ENCODE results near the gene SRBD1.

SRBD1 gene

GRCh38 chr2:45588158-45588829 is 22.8 kb downstream of the SRBD1 start:
- no peaks in the 10 kb centered on the region for H3K4me1 ChIP-seq (ENCODE audit: control insufficient read depth, insufficient read depth, low read length, poor library complexity, severe bottlenecking)
- no peak overlapping the region for H3K27ac ChIP-seq (ENCODE audit: low read depth, low read length, severe bottlenecking)
- no peaks in the 10 kb centered on the region for H3K9me3 ChIP-seq (ENCODE audit: control insufficient read depth, low read length)
- H3K4me3 ChIP-seq (ENCODE audit: extremely low read depth, insufficient read depth, low read length, poor library complexity, severe bottlenecking): no peak overlapping the region
- peaks cover 23% of the 10 kb centered on the region for H3K36me3 ChIP-seq (ENCODE audit: control insufficient read depth, insufficient read depth, low read length)
- no CpG with 5 or more reads among the region's 1 CpG for WGBS, 2 experiments (ENCODE audit: insufficient coverage in 2 of 2)

GRCh38 chr2:45586600-45586999 is 24.5 kb downstream of the SRBD1 start:
- Histone ChIP-seq H3K4me1 (ENCODE audit: control insufficient read depth, insufficient read depth, low read length, poor library complexity, severe bottlenecking) (no peaks in the 10 kb centered on the region), H3K36me3 (ENCODE audit: control insufficient read depth, insufficient read depth, low read length) (peaks cover 9% of the 10 kb centered on the region), H3K27ac (ENCODE audit: low read depth, low read length, severe bottlenecking) (no peak overlapping the region), H3K9me3 (ENCODE audit: control insufficient read depth, low read length) (no peaks in the 10 kb centered on the region), H3K4me3 (ENCODE audit: extremely low read depth, insufficient read depth, low read length, poor library complexity, severe bottlenecking) (no peak overlapping the region)
- 83 to 86% methylated on average over 1 of the region's 5 CpGs for WGBS, 2 experiments (ENCODE audit: insufficient coverage in 2 of 2)

GRCh38 chr2:45585267-45585861 is 25.7 kb downstream of the SRBD1 start:
- Histone ChIP-seq H3K36me3 (ENCODE audit: control insufficient read depth, insufficient read depth, low read length) (peaks cover 4% of the 10 kb centered on the region), H3K4me1 (ENCODE audit: control insufficient read depth, insufficient read depth, low read length, poor library complexity, severe bottlenecking) (no peaks in the 10 kb centered on the region), H3K4me3 (ENCODE audit: extremely low read depth, insufficient read depth, low read length, poor library complexity, severe bottlenecking) (no peak overlapping the region), H3K9me3 (ENCODE audit: control insufficient read depth, low read length) (no peaks in the 10 kb centered on the region), H3K27ac (ENCODE audit: low read depth, low read length, severe bottlenecking) (no peak overlapping the region)
- WGBS, 2 experiments (ENCODE audit: insufficient coverage in 2 of 2): 80 to 95% methylated on average over 2 to 3 of the region's 5 CpGs

- Histone ChIP-seq H3K9me3 (ENCODE audit: control insufficient read depth, low read length) (no peaks in the 10 kb centered on the region), H3K4me3 (ENCODE audit: extremely low read depth, insufficient read depth, low read length, poor library complexity, severe bottlenecking) (no peak overlapping the region), H3K4me1 (ENCODE audit: control insufficient read depth, insufficient read depth, low read length, poor library complexity, severe bottlenecking) (no peaks in the 10 kb centered on the region), H3K27ac (ENCODE audit: low read depth, low read length, severe bottlenecking) (no peak overlapping the region), H3K36me3 (ENCODE audit: control insufficient read depth, insufficient read depth, low read length) (peaks cover 6% of the 10 kb centered on the region)
- 88 to 100% methylated on average over 1 to 2 of the region's 2 CpGs for WGBS, 2 experiments (ENCODE audit: insufficient coverage in 2 of 2)
Observed at GRCh38 chr2:45583977-45584376, 27.1 kb downstream of the SRBD1 start.

GRCh38 chr2:45582522-45582921 is 28.5 kb downstream of the SRBD1 start:
- 100% methylated on average over 1 of the region's 1 CpG; no CpG with 5 or more reads in 1 of the 2 experiments for WGBS, 2 experiments (ENCODE audit: insufficient coverage in 2 of 2)
- H3K27ac ChIP-seq (ENCODE audit: low read depth, low read length, severe bottlenecking): no peak overlapping the region
- H3K36me3 ChIP-seq (ENCODE audit: control insufficient read depth, insufficient read depth, low read length): peaks cover 6% of the 10 kb centered on the region
- H3K4me3 ChIP-seq (ENCODE audit: extremely low read depth, insufficient read depth, low read length, poor library complexity, severe bottlenecking): no peak overlapping the region
- no peaks in the 10 kb centered on the region for H3K9me3 ChIP-seq (ENCODE audit: control insufficient read depth, low read length)
- H3K4me1 ChIP-seq (ENCODE audit: control insufficient read depth, insufficient read depth, low read length, poor library complexity, severe bottlenecking): no peaks in the 10 kb centered on the region

- H3K27ac ChIP-seq (ENCODE audit: low read depth, low read length, severe bottlenecking): no peak overlapping the region
- H3K9me3 ChIP-seq (ENCODE audit: control insufficient read depth, low read length): no peaks in the 10 kb centered on the region
- H3K4me3 ChIP-seq (ENCODE audit: extremely low read depth, insufficient read depth, low read length, poor library complexity, severe bottlenecking): no peak overlapping the region
- no peaks in the 10 kb centered on the region for H3K4me1 ChIP-seq (ENCODE audit: control insufficient read depth, insufficient read depth, low read length, poor library complexity, severe bottlenecking)
- WGBS, 2 experiments (ENCODE audit: insufficient coverage in 2 of 2): 62 to 76% methylated on average over 2 to 3 of the region's 5 CpGs
- H3K36me3 ChIP-seq (ENCODE audit: control insufficient read depth, insufficient read depth, low read length): peaks cover 25% of the 10 kb centered on the region
Observed at GRCh38 chr2:45578056-45578843, 32.8 kb downstream of the SRBD1 start.

- Histone ChIP-seq H3K9me3 (ENCODE audit: control insufficient read depth, low read length) (no peaks in the 10 kb centered on the region), H3K4me1 (ENCODE audit: control insufficient read depth, insufficient read depth, low read length, poor library complexity, severe bottlenecking) (no peaks in the 10 kb centered on the region), H3K36me3 (ENCODE audit: control insufficient read depth, insufficient read depth, low read length) (peaks cover 32% of the 10 kb centered on the region), H3K4me3 (ENCODE audit: extremely low read depth, insufficient read depth, low read length, poor library complexity, severe bottlenecking) (no peak overlapping the region), H3K27ac (ENCODE audit: low read depth, low read length, severe bottlenecking) (no peak overlapping the region)
- WGBS, 2 experiments (ENCODE audit: insufficient coverage in 2 of 2): 92 to 96% methylated on average over 2 to 3 of the region's 4 CpGs
Observed at GRCh38 chr2:45577441-45577840, 33.6 kb downstream of the SRBD1 start.

GRCh38 chr2:45575881-45576280 is 35.2 kb downstream of the SRBD1 start:
- 100% methylated on average over 3 of the region's 6 CpGs; no CpG with 5 or more reads in 1 of the 2 experiments for WGBS, 2 experiments (ENCODE audit: insufficient coverage in 2 of 2)
- Histone ChIP-seq H3K27ac (ENCODE audit: low read depth, low read length, severe bottlenecking) (no peak overlapping the region), H3K4me1 (ENCODE audit: control insufficient read depth, insufficient read depth, low read length, poor library complexity, severe bottlenecking) (no peaks in the 10 kb centered on the region), H3K4me3 (ENCODE audit: extremely low read depth, insufficient read depth, low read length, poor library complexity, severe bottlenecking) (no peak overlapping the region), H3K36me3 (ENCODE audit: control insufficient read depth, insufficient read depth, low read length) (peaks cover 36% of the 10 kb centered on the region), H3K9me3 (ENCODE audit: control insufficient read depth, low read length) (no peaks in the 10 kb centered on the region)

GRCh38 chr2:45572979-45573378 is 38.1 kb downstream of the SRBD1 start:
- no CpG with 5 or more reads among the region's 3 CpGs for WGBS, 2 experiments (ENCODE audit: insufficient coverage in 2 of 2)
- Histone ChIP-seq H3K4me1 (ENCODE audit: control insufficient read depth, insufficient read depth, low read length, poor library complexity, severe bottlenecking) (peaks cover 15% of the 10 kb centered on the region), H3K4me3 (ENCODE audit: extremely low read depth, insufficient read depth, low read length, poor library complexity, severe bottlenecking) (no peak overlapping the region), H3K27ac (ENCODE audit: low read depth, low read length, severe bottlenecking) (no peak overlapping the region), H3K9me3 (ENCODE audit: control insufficient read depth, low read length) (no peaks in the 10 kb centered on the region), H3K36me3 (ENCODE audit: control insufficient read depth, insufficient read depth, low read length) (peaks cover 35% of the 10 kb centered on the region)

GRCh38 chr2:45571940-45572339 is 39.1 kb downstream of the SRBD1 start:
- Histone ChIP-seq H3K27ac (ENCODE audit: low read depth, low read length, severe bottlenecking) (no peak overlapping the region), H3K4me1 (ENCODE audit: control insufficient read depth, insufficient read depth, low read length, poor library complexity, severe bottlenecking) (peaks cover 17% of the 10 kb centered on the region), H3K36me3 (ENCODE audit: control insufficient read depth, insufficient read depth, low read length) (peaks cover 35% of the 10 kb centered on the region), H3K9me3 (ENCODE audit: control insufficient read depth, low read length) (no peaks in the 10 kb centered on the region), H3K4me3 (ENCODE audit: extremely low read depth, insufficient read depth, low read length, poor library complexity, severe bottlenecking) (no peak overlapping the region)
- no CpG with 5 or more reads among the region's 3 CpGs for WGBS, 2 experiments (ENCODE audit: insufficient coverage in 2 of 2)
